ENCODE measurements around the gene DGKQ. TPM values are rescaled to one million over a fixed set of nuclear protein-coding genes. Genes with fewer than 3 reads are reported as not detected.

Gene DGKQ
- total RNA-seq, 1 experiment from 2014 or later: 12.2 TPM

- ATAC-seq (no peak), DNase-seq (ENCODE audit: low read depth, low spot score) (no peak)
- no TSS peak for BruUV-seq (replicated peaks)
- no peak overlapping the region for H3K4me3 ChIP-seq (ENCODE audit: low read depth in 2 of 2, low read length in 2 of 2)
- H3K9me3 ChIP-seq (ENCODE audit: control insufficient read depth, insufficient read depth, low read depth, low read length): no peaks in the 10 kb centered on the region
- no peaks in the 10 kb centered on the region; the same call in 1 of the 2 replicates for H3K4me1 ChIP-seq (ENCODE audit: control insufficient read depth, insufficient read depth, low read length)
- ChIA-PET CTCF (no interaction called here), POLR2A (no interaction called here)
- in situ Hi-C loops (cut with HindIII; ENCODE audit: low pct_unique_long_range_greater_than_20kb, low sequenced_read_pairs): no loop called here
- no peaks in the 10 kb centered on the region for H3K36me3 ChIP-seq (ENCODE audit: control insufficient read depth, insufficient read depth, low read length)
- intact Hi-C loops (cut with micrococcal nuclease; ENCODE audit: unreplicated experiment): no loop called here
- no peak overlapping the region for H3K27ac ChIP-seq (ENCODE audit: low read length)
- TF ChIP-seq REST (IDR thresholded peaks at IDR 0.05; ENCODE audit: insufficient read depth in 1 of 2, low read depth in 2 of 2, low read length in 1 of 2) (no peak), SIN3A (IDR thresholded peaks at IDR 0.05; ENCODE audit: borderline replicate concordance, insufficient read depth, low read depth, low read length) (no peak), TCF7L2 (IDR thresholded peaks at IDR 0.05; ENCODE audit: low read depth, low read length) (no peak), CTCF (IDR thresholded peaks at IDR 0.05) (no peak), POLR2AphosphoS5 (IDR thresholded peaks at IDR 0.05; ENCODE audit: low read depth, low read length) (no peak)
- H3K27me3 ChIP-seq (ENCODE audit: control insufficient read depth, insufficient read depth, low read length): no peaks in the 10 kb centered on the region
These were observed 28.8 kb upstream of the DGKQ start for GRCh38 chr4:1002131-1002630.

- ChIA-PET POLR2A (no interaction called here), CTCF (no interaction called here)
- H3K27me3 ChIP-seq (ENCODE audit: control insufficient read depth, insufficient read depth, low read length): no peaks in the 10 kb centered on the region
- no TSS peak for BruUV-seq (replicated peaks)
- no peak for ATAC-seq
- no peaks in the 10 kb centered on the region for H3K36me3 ChIP-seq (ENCODE audit: control insufficient read depth, insufficient read depth, low read length)
- in situ Hi-C loops (cut with HindIII; ENCODE audit: low pct_unique_long_range_greater_than_20kb, low sequenced_read_pairs): no loop called here
- DNase-seq (ENCODE audit: low read depth, low spot score): no peak
- no peaks in the 10 kb centered on the region for H3K9me3 ChIP-seq (ENCODE audit: control insufficient read depth, insufficient read depth, low read depth, low read length)
- intact Hi-C loops (cut with micrococcal nuclease; ENCODE audit: unreplicated experiment): no loop called here
- no peak overlapping the region for H3K4me3 ChIP-seq (ENCODE audit: low read depth in 2 of 2, low read length in 2 of 2)
- no peaks in the 10 kb centered on the region; the same call in 1 of the 2 replicates for H3K4me1 ChIP-seq (ENCODE audit: control insufficient read depth, insufficient read depth, low read length)
- no peak overlapping the region for H3K27ac ChIP-seq (ENCODE audit: low read length)
- TF ChIP-seq CTCF (IDR thresholded peaks at IDR 0.05): no peak
- TF ChIP-seq POLR2AphosphoS5 (IDR thresholded peaks at IDR 0.05; ENCODE audit: low read depth, low read length): no peak
- no peak for TF ChIP-seq SIN3A (IDR thresholded peaks at IDR 0.05; ENCODE audit: borderline replicate concordance, insufficient read depth, low read depth, low read length)
- no peak for TF ChIP-seq TCF7L2 (IDR thresholded peaks at IDR 0.05; ENCODE audit: low read depth, low read length)
- TF ChIP-seq REST (IDR thresholded peaks at IDR 0.05; ENCODE audit: insufficient read depth in 1 of 2, low read depth in 2 of 2, low read length in 1 of 2): no peak
These were observed 28.3 kb upstream of the DGKQ start for GRCh38 chr4:1001561-1002130.
